ENCODE measurements around the gene SPAG9.
"Not testable (repeated sequence)": the region's sequence is repeated elsewhere in the genome, so short reads cannot be mapped to it uniquely, and the experiment has no call there.

Gene SPAG9

DNA sequence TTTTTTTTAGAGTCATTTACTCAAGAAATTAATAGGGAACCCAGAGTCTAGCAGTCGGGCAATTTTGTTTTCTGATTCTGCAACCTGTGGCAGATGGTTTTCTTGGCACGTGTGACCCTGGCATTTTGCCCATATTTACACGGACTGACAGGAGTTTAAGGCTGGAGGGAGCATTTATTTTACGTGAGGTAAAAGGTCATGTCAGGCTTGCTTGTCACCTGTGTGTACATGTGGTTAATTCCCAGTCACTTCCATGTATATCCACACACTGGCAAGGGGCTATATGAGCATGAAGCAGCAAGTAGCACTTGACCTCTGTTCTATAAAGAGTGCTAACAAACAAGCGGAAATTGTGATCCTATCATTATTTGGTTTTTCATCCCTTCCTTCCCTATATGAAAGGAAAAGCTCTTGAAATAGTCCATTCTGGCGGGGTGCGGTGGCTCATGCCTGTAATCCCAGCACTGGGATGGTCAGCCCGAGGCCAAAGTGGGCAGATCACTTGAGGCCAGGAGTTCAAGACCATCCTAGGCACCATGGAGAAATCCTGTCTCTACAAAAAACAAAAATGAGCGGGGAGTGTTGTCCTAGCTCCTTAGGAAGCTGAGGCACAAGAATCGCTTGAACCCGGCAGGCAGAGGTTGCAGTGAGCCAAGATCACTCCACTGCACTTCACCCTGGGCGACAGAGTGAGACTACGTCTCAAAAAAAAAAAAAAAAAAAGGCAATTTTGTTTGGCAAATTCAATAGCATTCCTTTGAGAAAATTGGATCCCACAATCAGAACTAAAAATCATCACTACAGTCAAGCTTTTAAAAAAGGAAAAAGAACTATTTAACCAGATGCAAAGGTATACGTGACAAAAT is 2.1 kb downstream of the SPAG9 start:
- no peak overlapping the region for H3K27ac ChIP-seq (ENCODE audit: low read depth, low read length)

GRCh38 chr17:51115179-51115578 is 5.5 kb downstream of the SPAG9 start:
- H3K27me3 ChIP-seq (ENCODE audit: control insufficient read depth in 1 of 2, insufficient read depth in 2 of 2, low read length in 2 of 2): no peaks in the 10 kb centered on the region
- no peaks in the 10 kb centered on the region for H3K9me3 ChIP-seq (ENCODE audit: control insufficient read depth in 1 of 2, low read length in 2 of 2)
- H3K9ac ChIP-seq (ENCODE audit: low read depth in 1 of 2, low read length in 2 of 2): no peak overlapping the region
- no peak overlapping the region for H3K4me3 ChIP-seq (ENCODE audit: low read depth in 1 of 2, low read length in 2 of 2)
- no peak overlapping the region for H3K27ac ChIP-seq (ENCODE audit: low read depth, low read length)
- no peaks in the 10 kb centered on the region for H3K36me3 ChIP-seq (ENCODE audit: control insufficient read depth in 1 of 2, insufficient read depth in 2 of 2, low read length in 2 of 2)
- peaks cover 16% of the 10 kb centered on the region in 2 donors for H3K4me1 ChIP-seq (ENCODE audit: control insufficient read depth in 1 of 2, insufficient read depth in 2 of 2, low read length in 2 of 2)

More for the DNA sequence above, 2.1 kb downstream of the SPAG9 start:
- Histone ChIP-seq H3K36me3 (ENCODE audit: control insufficient read depth in 1 of 2, insufficient read depth in 2 of 2, low read length in 2 of 2) (no peaks in the 10 kb centered on the region), H3K4me1 (ENCODE audit: control insufficient read depth in 1 of 2, insufficient read depth in 2 of 2, low read length in 2 of 2) (peaks cover 21 to 22% of the 10 kb centered on the region in 2 donors), H3K27me3 (ENCODE audit: control insufficient read depth in 1 of 2, insufficient read depth in 2 of 2, low read length in 2 of 2) (no peaks in the 10 kb centered on the region), H3K9ac (ENCODE audit: low read depth in 1 of 2, low read length in 2 of 2) (peak overlapping the region; percentile 98 to 99), H3K4me3 (ENCODE audit: low read depth in 1 of 2, low read length in 2 of 2) (peak overlapping the region; percentile 84 to 96), H3K9me3 (ENCODE audit: control insufficient read depth in 1 of 2, low read length in 2 of 2) (no peaks in the 10 kb centered on the region)

DNA sequence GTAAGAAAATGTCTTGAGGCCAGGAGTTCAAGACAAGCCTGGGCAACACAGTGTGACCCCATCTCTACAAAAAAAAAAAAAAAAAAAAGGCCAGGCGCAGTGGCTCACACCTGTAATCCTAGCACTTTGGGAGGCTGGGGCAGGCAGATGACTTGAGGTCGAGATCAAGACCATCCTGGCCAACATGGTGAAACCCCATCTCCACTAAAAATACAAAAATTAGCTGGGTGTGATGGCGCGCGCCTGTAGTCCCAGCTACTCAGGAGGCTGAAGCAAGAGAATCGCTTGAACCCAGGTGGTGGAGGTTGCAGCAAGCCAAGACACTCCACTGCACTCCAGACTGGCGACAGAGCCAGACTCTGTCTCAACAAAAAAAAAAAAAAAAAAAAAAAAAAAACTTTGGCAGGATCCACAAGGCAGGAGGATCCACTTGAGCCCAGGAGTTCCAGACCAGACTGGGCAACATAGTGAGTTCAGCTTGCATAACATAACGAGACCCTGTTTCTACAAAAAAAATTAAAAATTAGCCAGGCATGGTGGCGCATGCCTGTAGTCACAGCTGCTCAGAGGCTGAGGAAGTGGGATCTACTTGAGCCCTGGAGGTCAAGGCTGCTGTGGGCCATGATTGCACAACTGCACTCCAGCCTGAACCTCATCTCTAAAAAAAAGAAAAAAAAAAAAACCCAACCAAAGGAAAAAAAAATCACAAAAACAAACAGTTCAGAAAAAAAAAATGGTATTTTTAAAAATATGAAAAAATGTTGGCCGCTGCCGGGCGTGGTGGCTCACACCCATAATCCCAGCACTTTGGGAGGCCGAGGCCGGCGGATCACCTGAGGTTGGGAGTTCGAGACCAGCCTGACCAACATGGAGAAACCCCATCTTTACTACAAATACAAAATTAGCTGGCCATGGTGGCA is 8.1 kb downstream of the SPAG9 start:
- not testable (repeated sequence) for H3K36me3 ChIP-seq (ENCODE audit: control insufficient read depth in 1 of 2, insufficient read depth in 2 of 2, low read length in 2 of 2); H3K27ac ChIP-seq (ENCODE audit: low read depth, low read length); H3K4me1 ChIP-seq (ENCODE audit: control insufficient read depth in 1 of 2, insufficient read depth in 2 of 2, low read length in 2 of 2); H3K4me3 ChIP-seq (ENCODE audit: low read depth in 1 of 2, low read length in 2 of 2); H3K27me3 ChIP-seq (ENCODE audit: control insufficient read depth in 1 of 2, insufficient read depth in 2 of 2, low read length in 2 of 2); H3K9ac ChIP-seq (ENCODE audit: low read depth in 1 of 2, low read length in 2 of 2); H3K9me3 ChIP-seq (ENCODE audit: control insufficient read depth in 1 of 2, low read length in 2 of 2)

GRCh38 chr17:51107778-51108177 is 12.9 kb downstream of the SPAG9 start:
- H3K9ac ChIP-seq (ENCODE audit: low read depth in 1 of 2, low read length in 2 of 2): no peak overlapping the region
- no peak overlapping the region for H3K27ac ChIP-seq (ENCODE audit: low read depth, low read length)
- H3K4me1 ChIP-seq (ENCODE audit: control insufficient read depth in 1 of 2, insufficient read depth in 2 of 2, low read length in 2 of 2): peaks cover 10 to 15% of the 10 kb centered on the region in 2 donors
- H3K9me3 ChIP-seq (ENCODE audit: control insufficient read depth in 1 of 2, low read length in 2 of 2): no peaks in the 10 kb centered on the region
- H3K27me3 ChIP-seq (ENCODE audit: control insufficient read depth in 1 of 2, insufficient read depth in 2 of 2, low read length in 2 of 2): no peaks in the 10 kb centered on the region
- no peaks in the 10 kb centered on the region for H3K36me3 ChIP-seq (ENCODE audit: control insufficient read depth in 1 of 2, insufficient read depth in 2 of 2, low read length in 2 of 2)
- H3K4me3 ChIP-seq (ENCODE audit: low read depth in 1 of 2, low read length in 2 of 2): no peak overlapping the region

GRCh38 chr17:51103451-51103850 is 17.2 kb downstream of the SPAG9 start:
- H3K27me3 ChIP-seq (ENCODE audit: control insufficient read depth in 1 of 2, insufficient read depth in 2 of 2, low read length in 2 of 2): no peaks in the 10 kb centered on the region
- no peak overlapping the region for H3K4me3 ChIP-seq (ENCODE audit: low read depth in 1 of 2, low read length in 2 of 2)
- H3K27ac ChIP-seq (ENCODE audit: low read depth, low read length): no peak overlapping the region
- H3K9me3 ChIP-seq (ENCODE audit: control insufficient read depth in 1 of 2, low read length in 2 of 2): no peaks in the 10 kb centered on the region
- peaks cover 10 to 15% of the 10 kb centered on the region in 2 donors for H3K4me1 ChIP-seq (ENCODE audit: control insufficient read depth in 1 of 2, insufficient read depth in 2 of 2, low read length in 2 of 2)
- no peaks in the 10 kb centered on the region for H3K36me3 ChIP-seq (ENCODE audit: control insufficient read depth in 1 of 2, insufficient read depth in 2 of 2, low read length in 2 of 2)
- H3K9ac ChIP-seq (ENCODE audit: low read depth in 1 of 2, low read length in 2 of 2): no peak overlapping the region

- Histone ChIP-seq H3K36me3 (ENCODE audit: control insufficient read depth in 1 of 2, insufficient read depth in 2 of 2, low read length in 2 of 2) (no peaks in the 10 kb centered on the region), H3K4me1 (ENCODE audit: control insufficient read depth in 1 of 2, insufficient read depth in 2 of 2, low read length in 2 of 2) (peaks cover 10 to 15% of the 10 kb centered on the region in 2 donors), H3K9me3 (ENCODE audit: control insufficient read depth in 1 of 2, low read length in 2 of 2) (no peaks in the 10 kb centered on the region), H3K27me3 (ENCODE audit: control insufficient read depth in 1 of 2, insufficient read depth in 2 of 2, low read length in 2 of 2) (no peaks in the 10 kb centered on the region), H3K9ac (ENCODE audit: low read depth in 1 of 2, low read length in 2 of 2) (no peak overlapping the region), H3K4me3 (ENCODE audit: low read depth in 1 of 2, low read length in 2 of 2) (no peak overlapping the region), H3K27ac (ENCODE audit: low read depth, low read length) (no peak overlapping the region)
These were observed 17.6 kb downstream of the SPAG9 start for GRCh38 chr17:51103050-51103449.

DNA sequence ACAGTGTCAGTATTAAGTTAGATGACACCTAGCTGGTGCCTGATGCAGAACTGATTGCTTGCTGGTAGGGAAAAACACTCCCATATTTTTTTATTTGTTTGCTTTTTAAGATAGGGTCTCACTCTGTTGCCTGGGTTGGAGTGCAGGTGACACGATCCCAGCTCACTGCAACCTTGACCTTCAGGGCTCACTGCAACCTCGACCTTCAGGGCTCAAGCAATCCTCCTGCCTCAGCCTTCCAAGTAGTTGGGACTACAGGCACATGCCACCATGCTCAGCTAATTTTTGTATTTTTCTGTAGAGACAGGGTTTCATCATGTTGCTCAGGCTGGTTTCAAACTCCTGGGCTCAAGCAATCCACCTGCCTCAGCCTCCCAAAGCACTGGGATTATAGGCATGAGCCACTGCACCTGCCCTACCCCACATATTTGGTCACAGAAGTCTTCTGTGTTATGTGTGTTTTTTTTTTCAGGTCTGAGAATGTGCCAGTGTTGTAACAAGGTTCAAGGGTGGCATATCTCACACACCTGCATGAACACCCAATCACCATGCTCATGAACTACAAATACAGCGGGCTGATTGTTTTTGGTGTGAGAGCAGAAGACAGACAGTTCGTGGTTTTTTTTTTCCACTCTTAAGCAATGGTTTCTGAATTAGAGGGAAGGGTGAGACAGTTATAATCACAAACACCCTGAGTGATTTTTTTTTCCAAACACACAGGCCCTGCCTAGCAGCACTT is 22.8 kb downstream of the SPAG9 start:
- Histone ChIP-seq H3K27me3 (ENCODE audit: control insufficient read depth in 1 of 2, insufficient read depth in 2 of 2, low read length in 2 of 2) (no peaks in the 10 kb centered on the region), H3K4me1 (ENCODE audit: control insufficient read depth in 1 of 2, insufficient read depth in 2 of 2, low read length in 2 of 2) (peaks cover 16 to 19% of the 10 kb centered on the region in 2 donors), H3K4me3 (ENCODE audit: low read depth in 1 of 2, low read length in 2 of 2) (no peak overlapping the region), H3K27ac (ENCODE audit: low read depth, low read length) (no peak overlapping the region), H3K36me3 (ENCODE audit: control insufficient read depth in 1 of 2, insufficient read depth in 2 of 2, low read length in 2 of 2) (peaks cover 0 to 3% of the 10 kb centered on the region in 2 donors), H3K9me3 (ENCODE audit: control insufficient read depth in 1 of 2, low read length in 2 of 2) (no peaks in the 10 kb centered on the region), H3K9ac (ENCODE audit: low read depth in 1 of 2, low read length in 2 of 2) (no peak overlapping the region)

DNA sequence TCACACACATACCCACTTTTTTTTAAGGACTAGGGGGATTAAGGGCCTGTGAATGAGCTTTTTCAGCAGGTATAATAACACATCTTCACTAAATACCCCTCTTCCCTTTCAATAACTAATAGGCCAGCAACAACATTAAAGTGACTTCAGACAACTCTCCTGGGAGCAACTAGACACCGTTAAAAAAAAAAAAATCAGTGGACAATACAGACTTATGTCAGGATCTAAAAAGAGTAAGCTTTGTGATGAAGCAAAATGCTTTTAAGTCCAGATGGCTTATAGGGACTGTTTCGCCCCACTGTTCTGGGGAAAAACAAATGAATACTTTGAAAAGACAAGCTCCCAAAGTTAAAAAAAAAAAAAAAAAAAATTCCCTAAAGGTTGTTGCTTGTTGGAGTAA is 29.0 kb downstream of the SPAG9 start:
- Histone ChIP-seq H3K36me3 (ENCODE audit: control insufficient read depth in 1 of 2, insufficient read depth in 2 of 2, low read length in 2 of 2) (no peaks in the 10 kb centered on the region), H3K27me3 (ENCODE audit: control insufficient read depth in 1 of 2, insufficient read depth in 2 of 2, low read length in 2 of 2) (no peaks in the 10 kb centered on the region), H3K4me1 (ENCODE audit: control insufficient read depth in 1 of 2, insufficient read depth in 2 of 2, low read length in 2 of 2) (peaks cover 20% of the 10 kb centered on the region in 2 donors), H3K27ac (ENCODE audit: low read depth, low read length) (no peak overlapping the region), H3K4me3 (ENCODE audit: low read depth in 1 of 2, low read length in 2 of 2) (no peak overlapping the region), H3K9ac (ENCODE audit: low read depth in 1 of 2, low read length in 2 of 2) (no peak overlapping the region), H3K9me3 (ENCODE audit: control insufficient read depth in 1 of 2, low read length in 2 of 2) (no peaks in the 10 kb centered on the region)

DNA sequence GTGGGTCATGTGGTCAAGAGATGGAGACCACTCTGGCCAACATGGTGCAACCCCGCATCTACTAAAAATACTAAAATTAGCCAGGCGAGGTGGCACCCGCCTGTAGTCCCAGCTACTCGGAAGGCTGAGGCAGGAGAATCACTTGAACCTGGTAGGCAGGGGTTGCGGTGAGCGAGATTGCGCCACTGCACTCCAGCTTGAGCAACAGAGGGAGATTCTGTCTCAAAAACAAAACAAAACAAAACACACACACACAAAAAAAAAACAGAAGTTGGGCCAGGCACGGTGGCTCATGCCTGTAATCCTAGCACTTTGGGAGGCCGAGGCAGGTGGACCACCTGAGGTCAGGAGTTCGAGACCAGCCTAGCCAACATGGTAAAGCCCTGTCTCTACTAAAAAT is 31.8 kb downstream of the SPAG9 start:
- not testable (repeated sequence) for H3K9ac ChIP-seq (ENCODE audit: low read depth in 1 of 2, low read length in 2 of 2); H3K9me3 ChIP-seq (ENCODE audit: control insufficient read depth in 1 of 2, low read length in 2 of 2); H3K27ac ChIP-seq (ENCODE audit: low read depth, low read length); H3K4me3 ChIP-seq (ENCODE audit: low read depth in 1 of 2, low read length in 2 of 2); H3K36me3 ChIP-seq (ENCODE audit: control insufficient read depth in 1 of 2, insufficient read depth in 2 of 2, low read length in 2 of 2); H3K27me3 ChIP-seq (ENCODE audit: control insufficient read depth in 1 of 2, insufficient read depth in 2 of 2, low read length in 2 of 2)
- H3K4me1 ChIP-seq (ENCODE audit: control insufficient read depth in 1 of 2, insufficient read depth in 2 of 2, low read length in 2 of 2): peaks cover 15 to 17% of the 10 kb centered on the region in 2 donors

Data from duodenal mucosa (tissue), 2 donors.